ENCODE data around the gene R3HCC1L.
"Not testable (repeated sequence)": the region's sequence is repeated elsewhere in the genome, so short reads cannot be mapped to it uniquely, and the experiment has no call there.

Gene R3HCC1L

GRCh38 chr10:98131619-98132018, 2.8 kb upstream of the R3HCC1L start:
- DNase-seq (ENCODE audit: low spot score): no peak

- not testable (repeated sequence) for DNase-seq (ENCODE audit: low spot score)
These were observed 1.2 kb upstream of the R3HCC1L start for GRCh38 chr10:98133075-98133752.

GRCh38 chr10:98134117-98134430, 383 bp upstream of the R3HCC1L start:
- no peak for DNase-seq (ENCODE audit: low spot score)

- no peak for DNase-seq (ENCODE audit: low spot score)
These were observed 904 bp downstream of the R3HCC1L start for GRCh38 chr10:98135222-98135899.

GRCh38 chr10:98136775-98137174, 2.3 kb downstream of the R3HCC1L start:
- not testable (repeated sequence) for DNase-seq (ENCODE audit: low spot score)

- peak; percentile 39 for DNase-seq (ENCODE audit: low spot score)
These were observed 3.6 kb downstream of the R3HCC1L start for GRCh38 chr10:98138031-98138430.

GRCh38 chr10:98139431-98139830, 5.0 kb downstream of the R3HCC1L start:
- DNase-seq (ENCODE audit: low spot score): no peak

GRCh38 chr10:98141484-98142073, 7.1 kb downstream of the R3HCC1L start:
- DNase-seq (ENCODE audit: low spot score): no peak

- no peak for DNase-seq (ENCODE audit: low spot score)
These were observed 10.5 kb downstream of the R3HCC1L start for GRCh38 chr10:98144985-98145384.

- no peak for DNase-seq (ENCODE audit: low spot score)
These were observed 15.4 kb downstream of the R3HCC1L start for GRCh38 chr10:98149858-98150257.

GRCh38 chr10:98150544-98150943, 16.1 kb downstream of the R3HCC1L start:
- no peak for DNase-seq (ENCODE audit: low spot score)

GRCh38 chr10:98152778-98153177, 18.3 kb downstream of the R3HCC1L start:
- not testable (repeated sequence) for DNase-seq (ENCODE audit: low spot score)

GRCh38 chr10:98153213-98153958, 18.9 kb downstream of the R3HCC1L start:
- not testable (repeated sequence) for DNase-seq (ENCODE audit: low spot score)

- DNase-seq (ENCODE audit: low spot score): no peak
These were observed 19.6 kb downstream of the R3HCC1L start for GRCh38 chr10:98154076-98154475.

- no peak for DNase-seq (ENCODE audit: low spot score)
These were observed 24.1 kb downstream of the R3HCC1L start for GRCh38 chr10:98158576-98158975.

GRCh38 chr10:98163941-98164340, 29.5 kb downstream of the R3HCC1L start:
- DNase-seq (ENCODE audit: low spot score): no peak

GRCh38 chr10:98167191-98167590, 32.7 kb downstream of the R3HCC1L start:
- DNase-seq (ENCODE audit: low spot score): no peak

GRCh38 chr10:98168147-98168546, 33.7 kb downstream of the R3HCC1L start:
- no peak for DNase-seq (ENCODE audit: low spot score)

- DNase-seq (ENCODE audit: low spot score): no peak
These were observed 34.3 kb downstream of the R3HCC1L start for GRCh38 chr10:98168766-98169165.

- DNase-seq (ENCODE audit: low spot score): no peak
These were observed 34.9 kb downstream of the R3HCC1L start for GRCh38 chr10:98169379-98169778.

GRCh38 chr10:98170249-98171117, 36.0 kb downstream of the R3HCC1L start:
- peak; percentile 6 for DNase-seq (ENCODE audit: low spot score)

- DNase-seq (ENCODE audit: low spot score): no peak
These were observed 37.6 kb downstream of the R3HCC1L start for GRCh38 chr10:98172073-98172472.
